Lung (tissue), 12 donors: ENCODE data around the gene GID4. TPM values are rescaled to one million over a fixed set of nuclear protein-coding genes. Genes with fewer than 3 reads are reported as not detected.
"Not testable (repeated sequence)": the region's sequence is repeated elsewhere in the genome, so short reads cannot be mapped to it uniquely, and the experiment has no call there.

Experiments
- ATAC-seq: fragments of 200-7000 bp; cut with Tn5 transposase; one replicate; pipeline ENCODE4 v1.9.1; 2020; ENCODE audit warnings: moderate number of reproducible peaks; ENCODE audit not compliant: insufficient read depth, low FRiP score
- DNase-seq, 3 donors: peaks; one replicate each; pipeline ENCODE4 v3.0.0-alpha.2; 2013 to 2017
- H3K27ac ChIP-seq, 2 donors: one replicate each; pipeline ENCODE4 v1.5.1; 2013; ENCODE audit warnings: mild to moderate bottlenecking in 2 of 2, moderate library complexity in 2 of 2, control low read depth in 1 of 2, inconsistent platforms in 1 of 2, low read depth in 1 of 2, low read length in 1 of 2
- H3K27me3 ChIP-seq, 3 donors: one replicate each; pipeline ENCODE4 v1.5.1; 2013; ENCODE audit warnings: low read length in 2 of 3; ENCODE audit not compliant: control insufficient read depth in 3 of 3, insufficient read depth in 3 of 3
- H3K36me3 ChIP-seq, 4 donors: one replicate each; pipeline ENCODE4 v1.5.1; 2013; ENCODE audit warnings: low read length in 4 of 4, mild to moderate bottlenecking in 1 of 4, moderate library complexity in 1 of 4; ENCODE audit not compliant: control insufficient read depth in 4 of 4, insufficient read depth in 4 of 4
- H3K4me1 ChIP-seq, 5 donors: one replicate each; pipeline ENCODE4 v1.5.1; 2013; ENCODE audit warnings: low read length in 5 of 5, mild to moderate bottlenecking in 2 of 5, moderate library complexity in 1 of 5; ENCODE audit not compliant: control insufficient read depth in 5 of 5, insufficient read depth in 5 of 5
- H3K4me3 ChIP-seq: one replicate; pipeline ENCODE4 v1.5.1; 2013; ENCODE audit warnings: mild to moderate bottlenecking, control low read depth, moderate library complexity
- H3K9ac ChIP-seq, 2 donors: one replicate each; pipeline ENCODE4 v1.5.1; 2013; ENCODE audit warnings: low read length in 2 of 2, control low read depth in 1 of 2; ENCODE audit not compliant: insufficient read depth in 1 of 2
- H3K9me3 ChIP-seq, 4 donors: one replicate each; pipeline ENCODE4 v1.5.1; 2013; ENCODE audit warnings: low read length in 3 of 4, mild to moderate bottlenecking in 1 of 4, moderate library complexity in 1 of 4; ENCODE audit not compliant: control insufficient read depth in 4 of 4, insufficient read depth in 3 of 4
- WGBS, 2 donors: extraction: QIAGEN DNeasy Blood & Tissue Kit; methylation state at CpG; one replicate each; pipeline ENCODE4 v1.1.7; 2013; 5-methylcytosine and 5-hydroxymethylcytosine counted together
- polyA plus RNA-seq, 2 donors: library from polyadenylated mRNA; stranded (reverse); fragments of 200-250 nt; gene quantifications; one replicate each; pipeline ENCODE4 v1.2.1, GENCODE V29; 2013
- total RNA-seq, 2 donors: library from RNA; depleted of rRNA in 1 of 2; stranded (reverse); fragments of >200 nt in 1 of 2; gene quantifications; one replicate each; pipeline ENCODE4 v1.2.1, GENCODE V29; 2014 to 2021
- TF ChIP-seq, protein P1 (sequence below): IDR thresholded peaks from 2 replicates; pipeline ENCODE4 v1.5.1; 2012; ENCODE audit warnings: mild to moderate bottlenecking; ENCODE audit errors: control extremely low read depth, extremely low read depth
- donor health status: control.
- donor health status: control.
- donor health status: Bipolar disorder and iron deficiency.
- donor health status: healthy.
- donor health status: DM: yes; HTN: yes; CAD: no.

Gene GID4
- total and polyA plus RNA-seq, 4 donors: 3.9 to 7.2 (median 5.3) TPM

DNA sequence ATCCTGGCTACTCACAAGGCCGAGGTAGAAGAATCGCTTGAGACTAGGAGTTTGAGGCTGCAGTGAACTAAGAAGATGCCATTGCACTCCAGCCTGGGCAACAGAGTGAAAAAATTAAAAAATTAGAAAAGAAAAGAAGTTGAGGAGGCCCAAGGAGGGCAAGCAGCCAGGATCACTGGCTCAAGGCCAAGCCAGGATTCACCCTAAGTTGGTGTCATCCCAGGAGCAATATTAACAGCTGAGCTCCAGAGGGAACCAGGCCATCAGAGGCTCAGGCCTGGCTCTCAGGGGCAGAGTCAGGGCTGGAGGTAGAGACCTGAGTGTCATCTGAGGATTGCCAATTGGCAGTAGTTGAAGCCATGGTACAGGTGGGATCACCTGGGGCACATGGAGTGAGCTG lies 45.8 kb upstream of the GID4 start:
- no peak overlapping the region for H3K9ac ChIP-seq
- TF ChIP-seq, protein P1, sequence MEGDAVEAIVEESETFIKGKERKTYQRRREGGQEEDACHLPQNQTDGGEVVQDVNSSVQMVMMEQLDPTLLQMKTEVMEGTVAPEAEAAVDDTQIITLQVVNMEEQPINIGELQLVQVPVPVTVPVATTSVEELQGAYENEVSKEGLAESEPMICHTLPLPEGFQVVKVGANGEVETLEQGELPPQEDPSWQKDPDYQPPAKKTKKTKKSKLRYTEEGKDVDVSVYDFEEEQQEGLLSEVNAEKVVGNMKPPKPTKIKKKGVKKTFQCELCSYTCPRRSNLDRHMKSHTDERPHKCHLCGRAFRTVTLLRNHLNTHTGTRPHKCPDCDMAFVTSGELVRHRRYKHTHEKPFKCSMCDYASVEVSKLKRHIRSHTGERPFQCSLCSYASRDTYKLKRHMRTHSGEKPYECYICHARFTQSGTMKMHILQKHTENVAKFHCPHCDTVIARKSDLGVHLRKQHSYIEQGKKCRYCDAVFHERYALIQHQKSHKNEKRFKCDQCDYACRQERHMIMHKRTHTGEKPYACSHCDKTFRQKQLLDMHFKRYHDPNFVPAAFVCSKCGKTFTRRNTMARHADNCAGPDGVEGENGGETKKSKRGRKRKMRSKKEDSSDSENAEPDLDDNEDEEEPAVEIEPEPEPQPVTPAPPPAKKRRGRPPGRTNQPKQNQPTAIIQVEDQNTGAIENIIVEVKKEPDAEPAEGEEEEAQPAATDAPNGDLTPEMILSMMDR: no peak
- H3K27ac ChIP-seq: no peak overlapping the region
- 96 to 99% methylated on average over 2 of the region's 2 CpGs for WGBS, 2 donors
- H3K4me1 ChIP-seq: no peaks in the 10 kb centered on the region
- no peaks in the 10 kb centered on the region for H3K9me3 ChIP-seq
- no peak overlapping the region for H3K4me3 ChIP-seq
- no peaks in the 10 kb centered on the region for H3K27me3 ChIP-seq
- H3K36me3 ChIP-seq: peaks cover 0 to 4% (median 0%) of the 10 kb centered on the region in 4 donors
- DNase-seq (no peak), ATAC-seq (no peak)

DNA sequence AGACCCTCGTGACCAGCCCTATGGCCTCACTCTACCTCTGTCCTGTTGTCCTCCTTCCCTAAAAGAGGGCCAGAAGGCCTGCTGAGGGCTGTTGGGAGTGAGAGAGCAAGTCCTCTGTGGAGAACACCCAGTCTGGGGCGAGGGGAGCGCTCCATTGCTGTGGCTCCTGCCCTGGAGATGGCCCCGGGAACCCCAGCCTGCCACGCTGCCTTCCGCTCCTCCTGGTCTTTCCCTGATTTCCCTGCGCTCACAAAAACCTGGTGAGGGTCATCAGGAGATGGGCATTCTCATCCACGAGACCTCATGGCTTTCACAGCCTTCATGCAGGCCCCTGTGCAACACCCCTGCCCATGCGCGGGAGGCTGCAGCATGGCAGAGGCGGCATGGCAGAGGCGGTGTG lies 45.4 kb upstream of the GID4 start:
- no peak for ATAC-seq
- Histone ChIP-seq H3K9me3 (no peaks in the 10 kb centered on the region), H3K36me3 (peaks cover 0 to 2% (median 0%) of the 10 kb centered on the region in 4 donors), H3K27me3 (no peaks in the 10 kb centered on the region), H3K27ac (no peak overlapping the region), H3K9ac (no peak overlapping the region), H3K4me3 (no peak overlapping the region), H3K4me1 (no peaks in the 10 kb centered on the region)
- TF ChIP-seq, protein P1: no peak
- no peak for DNase-seq
- 95 to 96% methylated on average over 12 of the region's 12 CpGs for WGBS, 2 donors

DNA sequence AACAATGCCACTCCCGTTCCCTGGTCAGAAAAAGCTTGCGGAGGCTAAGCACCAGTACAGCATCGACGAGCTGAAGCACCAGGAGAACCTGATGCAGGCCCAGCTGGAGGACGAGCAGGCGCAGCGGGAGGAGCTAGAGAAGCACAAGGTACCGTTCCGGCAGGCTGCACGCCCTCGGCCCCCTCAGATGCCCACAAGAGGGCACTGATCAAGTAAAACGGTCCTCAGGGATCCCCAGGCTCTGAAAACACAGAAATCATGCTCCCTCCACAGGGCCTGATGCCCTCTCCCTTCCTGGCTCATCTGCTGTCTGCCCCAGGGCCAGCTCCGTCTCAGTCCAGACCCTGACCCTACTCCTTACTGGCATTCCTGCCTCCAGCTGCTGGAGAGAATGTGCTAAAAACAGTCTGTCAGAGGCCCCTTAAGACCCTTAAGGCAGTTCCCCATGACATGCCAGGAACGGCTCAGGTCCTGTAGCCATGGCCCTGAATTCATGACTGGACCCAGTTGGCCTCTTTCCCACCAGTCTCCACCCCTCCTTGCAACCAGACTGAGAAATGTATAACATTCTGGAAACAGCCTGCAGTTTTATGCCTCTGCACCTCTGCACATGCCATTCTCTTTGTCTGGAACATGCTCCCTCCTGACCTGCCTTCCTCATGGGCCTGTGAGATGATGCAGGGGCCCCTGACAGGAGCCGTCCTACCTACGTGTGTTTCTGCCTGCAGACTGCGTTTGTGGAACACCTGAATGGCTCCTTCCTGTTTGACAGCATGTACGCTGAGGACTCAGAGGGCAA lies 44.7 kb upstream of the GID4 start:
- Histone ChIP-seq H3K9me3 (no peaks in the 10 kb centered on the region), H3K36me3 (peaks cover 0 to 2% (median 0%) of the 10 kb centered on the region in 4 donors), H3K27ac (no peak overlapping the region), H3K9ac (no peak overlapping the region), H3K27me3 (no peaks in the 10 kb centered on the region), H3K4me3 (no peak overlapping the region), H3K4me1 (no peaks in the 10 kb centered on the region)
- ATAC-seq (no peak), DNase-seq (peak in 1 of 3 donors; percentile 25)
- 68 to 70% methylated on average over 18 of the region's 18 CpGs for WGBS, 2 donors
- TF ChIP-seq, protein P1: no peak

DNA sequence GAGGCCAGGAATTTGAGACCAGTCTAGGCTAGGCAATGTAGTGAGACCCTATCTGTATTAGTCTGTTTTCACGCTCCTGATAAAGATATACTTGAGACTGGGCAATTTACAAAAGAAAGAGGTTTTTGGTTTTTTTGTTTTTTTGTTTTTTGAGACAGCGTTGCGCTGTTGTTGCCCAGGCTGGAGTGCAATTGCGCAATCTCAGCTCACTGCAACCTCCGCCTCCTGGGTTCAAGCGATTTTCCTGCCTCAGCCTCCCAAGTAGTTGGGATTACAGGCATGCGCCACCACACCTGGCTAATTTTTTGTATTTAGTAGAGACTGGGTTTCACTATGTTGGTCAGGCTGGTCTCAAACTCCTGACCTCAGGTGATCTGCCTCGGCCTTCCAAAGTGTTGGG lies 43.3 kb upstream of the GID4 start:
- WGBS, 2 donors: 94% methylated on average over 8 of the region's 8 CpGs
- not testable (repeated sequence) for H3K4me3 ChIP-seq, H3K9ac ChIP-seq, H3K36me3 ChIP-seq, H3K27me3 ChIP-seq, H3K9me3 ChIP-seq, H3K4me1 ChIP-seq, H3K27ac ChIP-seq, ATAC-seq, DNase-seq
